SKM-1 treated with dmso at 0.1 percent for 144 hours (cell line): ENCODE data around the gene LRRC4C.
"Not testable (repeated sequence)": the region's sequence is repeated elsewhere in the genome, so short reads cannot be mapped to it uniquely, and the experiment has no call there.

ENCODE experiments used
- DNase-seq: peaks from one replicate; lab custom pipeline; 2025; ENCODE audit not compliant: unreplicated experiment; lab: John Stamatoyannopoulos, UW

The LRRC4C gene

DNA sequence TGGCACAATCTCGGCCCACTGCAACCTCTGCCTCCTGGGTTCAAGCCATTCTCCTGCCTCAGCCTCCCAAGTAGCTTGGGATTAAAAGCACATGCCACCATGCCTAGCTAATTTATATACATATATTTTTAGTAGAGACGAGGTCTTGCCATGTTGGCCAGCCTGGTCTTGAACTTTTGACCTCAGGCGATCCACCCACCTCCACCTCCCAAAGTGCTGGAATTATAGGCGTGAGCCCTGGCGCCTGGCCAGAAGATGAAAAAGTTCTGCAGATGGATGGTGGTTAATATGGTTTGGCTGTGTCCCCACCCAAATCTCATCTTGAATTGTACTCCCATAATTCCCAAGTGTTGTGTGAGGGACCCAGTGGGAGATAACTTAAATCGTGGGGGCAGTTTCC is 937.4 kb downstream of the LRRC4C start:
- not testable (repeated sequence) for DNase-seq

DNA sequence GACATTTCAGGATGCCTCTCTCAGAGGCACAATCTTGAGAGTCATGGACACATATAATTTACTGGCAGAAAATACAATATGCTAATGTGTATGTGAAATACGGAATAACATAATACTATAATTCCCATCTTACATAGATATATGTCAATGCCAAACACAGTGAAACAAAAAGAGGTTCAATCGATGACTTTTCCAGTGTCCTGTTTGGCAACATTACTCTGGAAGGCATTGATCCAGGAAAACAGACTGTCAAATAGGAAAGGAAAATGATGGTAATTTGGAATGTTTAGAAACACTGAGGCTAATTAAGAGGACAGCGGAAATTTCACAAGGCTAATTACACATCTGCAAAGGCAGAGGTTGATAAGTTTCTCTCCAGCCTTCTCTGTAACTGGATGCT is 942.3 kb downstream of the LRRC4C start:
- no peak for DNase-seq

DNA sequence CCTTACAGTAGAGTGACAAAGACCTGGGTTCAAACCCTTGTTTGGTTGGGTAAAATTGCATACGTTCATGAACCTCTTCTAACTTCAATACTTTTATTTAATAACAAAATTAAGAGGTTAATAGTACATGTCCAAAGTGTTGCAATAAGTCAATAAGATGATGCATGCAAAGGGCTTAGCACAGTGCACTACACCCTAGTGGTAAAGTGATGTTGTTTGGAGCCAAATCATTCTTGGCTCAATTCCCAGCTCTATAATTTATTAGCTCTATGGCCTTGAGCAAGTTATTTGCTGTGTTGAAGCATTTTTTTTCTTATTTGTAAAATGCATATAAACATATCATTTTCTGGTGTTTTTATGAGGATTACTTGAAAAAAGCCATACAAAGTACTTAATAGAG is 945.3 kb downstream of the LRRC4C start:
- no peak for DNase-seq

DNA sequence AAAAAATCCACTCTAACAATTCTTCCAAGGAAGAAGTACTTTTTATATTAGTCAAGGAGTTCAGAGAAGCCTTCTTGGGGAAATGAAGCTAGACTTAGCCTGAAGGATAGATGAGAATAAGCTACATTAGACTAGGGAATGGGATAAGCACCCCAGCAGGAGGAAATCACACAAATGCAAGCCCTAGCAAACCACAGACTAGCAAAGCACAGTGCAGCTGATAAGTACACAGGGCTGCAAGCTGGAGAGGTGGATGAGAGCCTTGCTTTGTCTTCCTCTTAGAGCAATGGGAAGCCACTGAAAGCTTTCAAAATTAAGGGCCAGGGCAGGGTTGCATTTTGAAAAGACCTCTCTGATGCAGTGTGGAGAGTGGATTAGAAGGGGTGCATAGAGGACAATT is 946.2 kb downstream of the LRRC4C start:
- DNase-seq, result no peak

DNA sequence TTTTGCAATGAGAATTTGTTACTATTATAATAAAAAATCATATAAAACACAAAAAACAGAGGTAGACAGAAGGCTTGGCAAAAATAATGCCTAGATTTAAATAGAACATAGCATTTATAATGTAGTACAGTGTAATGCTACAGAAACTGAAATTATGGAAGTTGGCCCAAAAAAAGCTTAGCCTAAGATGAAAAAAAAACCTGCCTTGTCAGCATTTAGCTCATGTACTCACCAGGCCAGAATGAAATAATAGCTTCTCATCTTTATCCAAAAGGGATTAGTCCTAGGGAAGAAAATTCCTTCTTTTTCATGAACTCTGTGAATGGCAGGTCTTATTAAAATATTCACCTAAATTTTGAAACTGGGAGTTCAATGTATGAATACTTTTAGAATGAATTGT is 951.1 kb downstream of the LRRC4C start:
- no peak for DNase-seq

DNA sequence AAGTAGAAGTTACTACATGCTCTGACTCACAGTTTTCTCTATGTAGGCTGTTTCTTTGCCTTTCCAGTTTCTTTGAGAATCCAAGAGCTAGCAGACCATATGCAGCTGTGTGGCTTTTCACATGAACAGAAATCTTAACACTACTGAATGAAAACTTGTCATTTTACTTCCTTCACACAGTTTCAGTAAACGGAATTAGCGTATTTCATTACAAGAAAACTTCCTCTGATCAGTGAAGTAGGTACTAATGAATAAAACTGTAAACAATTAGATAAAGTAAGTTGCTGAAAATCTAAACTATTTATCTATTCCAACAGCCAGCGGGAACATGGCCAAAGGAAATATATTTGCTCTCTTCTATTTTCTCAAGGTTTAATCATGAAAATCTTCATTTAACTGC is 953.2 kb downstream of the LRRC4C start:
- DNase-seq, result no peak

DNA sequence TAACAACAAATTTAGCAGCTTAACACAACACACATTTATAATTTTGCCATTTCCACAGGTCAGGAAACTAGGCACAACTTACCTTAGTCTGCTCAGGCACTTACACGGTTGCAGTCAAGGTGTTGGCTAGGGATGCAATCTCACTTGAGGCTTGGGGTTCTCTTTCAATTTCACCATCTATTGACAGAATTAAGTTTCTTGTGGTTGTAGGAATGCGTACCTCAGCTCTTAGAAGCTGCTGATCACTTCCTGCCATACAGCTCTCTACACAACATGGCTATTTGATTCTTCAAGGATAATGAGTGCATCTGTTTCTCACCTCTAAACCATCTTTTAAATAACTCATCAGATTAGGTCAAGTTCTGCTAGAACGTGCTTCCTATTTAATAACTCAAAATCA is 968.1 kb downstream of the LRRC4C start:
- DNase-seq, result no peak

DNA sequence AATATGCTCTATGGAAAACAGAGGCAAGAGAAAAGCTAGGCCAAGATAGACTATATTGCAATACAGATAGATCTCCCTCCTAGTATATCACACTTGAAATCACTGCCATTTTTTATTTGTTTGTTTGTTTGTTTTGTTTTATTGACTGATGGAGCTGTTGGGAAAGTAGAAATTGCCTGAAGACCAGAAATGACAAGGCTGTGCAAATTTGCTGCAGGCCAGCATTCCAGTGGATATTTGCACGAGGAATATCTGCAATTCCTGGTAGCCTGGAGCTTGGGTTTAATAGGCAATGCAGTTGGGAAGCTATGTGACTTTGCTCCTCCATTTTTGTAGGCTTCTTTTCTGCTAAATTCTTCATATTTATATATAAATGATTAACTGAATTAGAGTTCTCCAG is 991.7 kb downstream of the LRRC4C start:
- DNase-seq, result no peak

DNA sequence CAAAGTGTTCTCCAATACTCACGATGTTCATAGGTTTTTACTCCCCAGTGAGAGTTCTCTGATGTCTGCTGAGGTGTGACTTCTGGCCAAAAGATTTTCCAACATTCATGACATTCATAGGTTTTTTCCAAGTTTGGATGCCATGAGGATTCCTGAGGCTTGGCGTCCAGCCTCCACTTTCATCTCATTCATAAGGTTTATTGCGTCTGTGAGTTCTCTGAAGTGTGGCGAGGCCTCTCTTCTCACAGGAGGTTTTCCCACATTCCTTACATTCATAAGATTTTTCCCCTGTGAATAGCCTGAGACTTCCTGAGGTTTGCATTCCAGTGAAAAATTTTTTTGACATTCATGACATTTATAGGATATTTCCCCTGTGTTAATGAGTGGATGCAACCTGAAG is 1014.1 kb downstream of the LRRC4C start:
- DNase-seq, result no peak

DNA sequence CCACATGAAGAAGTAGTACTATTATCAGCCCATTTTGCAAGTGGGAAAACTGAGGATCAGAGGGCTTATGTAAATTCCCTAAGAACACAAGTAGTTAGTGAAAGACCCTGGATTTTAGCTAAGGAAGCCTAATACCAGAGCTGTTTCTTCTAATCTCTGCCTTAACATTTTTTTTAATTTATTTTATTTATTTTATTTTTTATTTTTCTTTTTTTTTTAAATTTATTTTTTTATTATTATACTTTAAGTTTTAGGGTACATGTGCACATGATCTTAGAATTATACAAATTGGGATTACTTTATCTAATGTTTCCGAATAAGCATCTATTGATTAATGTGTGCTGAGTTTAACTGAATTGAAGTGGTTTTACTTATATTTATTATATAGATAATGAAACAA is 1015.3 kb downstream of the LRRC4C start:
- no peak for DNase-seq

DNA sequence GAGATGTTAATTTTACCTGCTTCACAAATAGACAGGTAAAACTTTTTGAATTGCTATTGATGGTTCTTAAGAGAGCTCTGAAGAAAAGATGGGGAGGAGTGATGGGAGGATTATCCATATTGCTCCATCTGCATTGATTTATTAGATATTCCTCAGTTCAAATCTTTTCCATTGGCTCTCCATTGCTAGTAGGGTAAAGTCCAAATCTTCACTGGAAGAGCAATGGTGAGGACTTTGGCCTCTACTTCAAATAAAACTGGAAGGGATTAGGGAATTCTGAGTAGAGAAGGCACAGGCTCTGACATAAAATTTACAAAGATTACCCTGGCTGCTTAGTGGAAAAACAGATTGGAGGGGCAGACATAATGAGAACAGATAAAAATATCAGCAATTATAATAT is 1024.1 kb downstream of the LRRC4C start:
- no peak for DNase-seq

DNA sequence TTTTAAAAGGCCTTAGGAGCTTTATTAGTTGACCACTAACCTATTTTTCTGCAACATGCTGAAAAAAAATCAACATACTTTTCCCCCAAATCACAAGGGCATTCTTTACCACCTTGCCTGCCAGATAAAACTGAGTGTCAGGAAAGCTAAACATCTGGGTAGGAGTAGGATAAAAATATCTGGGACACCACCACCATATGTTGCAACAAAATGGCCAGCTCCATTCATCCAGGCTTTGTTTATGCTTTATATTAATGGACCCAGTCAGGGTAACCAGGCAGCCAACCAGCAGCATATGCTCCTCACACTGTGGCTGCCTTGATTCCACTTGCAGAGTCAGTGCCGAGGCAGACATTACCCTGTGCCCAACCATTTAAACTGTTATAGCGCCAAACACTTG is 1024.5 kb downstream of the LRRC4C start:
- no peak for DNase-seq

DNA sequence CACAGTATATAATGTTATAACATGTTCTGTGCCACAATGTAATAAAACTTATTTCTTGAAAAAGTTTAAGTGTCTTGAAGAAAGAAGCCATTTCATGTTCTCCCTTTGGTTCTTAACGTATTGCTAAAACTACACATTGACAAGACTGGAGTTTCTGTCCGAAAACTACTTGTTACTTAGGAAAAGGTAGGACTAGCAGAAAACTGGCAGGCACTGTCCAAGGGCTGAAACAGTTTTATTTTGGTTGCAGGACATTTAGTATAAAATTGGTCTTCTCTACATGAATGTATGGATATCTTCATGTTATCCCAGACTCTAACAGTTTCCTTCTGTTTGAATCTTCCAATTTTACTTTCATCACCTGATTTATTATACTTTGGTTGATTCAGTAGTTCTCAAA is 1027.1 kb downstream of the LRRC4C start:
- no peak for DNase-seq

DNA sequence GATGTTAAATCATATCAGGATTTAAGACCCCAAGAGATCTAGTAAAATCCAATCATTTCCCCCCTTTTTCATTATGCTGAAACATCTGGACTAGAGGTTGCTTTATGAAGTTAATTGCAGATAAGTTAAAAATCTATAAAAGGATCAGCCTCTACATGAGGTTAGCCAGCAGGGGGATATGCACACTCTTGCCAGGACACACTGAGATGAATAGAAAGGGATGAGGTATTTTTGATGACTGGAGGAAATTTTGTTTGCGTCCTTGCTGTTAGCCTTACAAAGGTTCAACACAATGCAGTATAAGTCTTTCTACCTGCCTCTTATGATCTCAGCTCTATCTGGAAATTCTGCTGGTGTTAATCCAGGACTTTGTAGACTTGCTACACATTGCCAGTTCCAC is 1034.3 kb downstream of the LRRC4C start:
- DNase-seq, result no peak

DNA sequence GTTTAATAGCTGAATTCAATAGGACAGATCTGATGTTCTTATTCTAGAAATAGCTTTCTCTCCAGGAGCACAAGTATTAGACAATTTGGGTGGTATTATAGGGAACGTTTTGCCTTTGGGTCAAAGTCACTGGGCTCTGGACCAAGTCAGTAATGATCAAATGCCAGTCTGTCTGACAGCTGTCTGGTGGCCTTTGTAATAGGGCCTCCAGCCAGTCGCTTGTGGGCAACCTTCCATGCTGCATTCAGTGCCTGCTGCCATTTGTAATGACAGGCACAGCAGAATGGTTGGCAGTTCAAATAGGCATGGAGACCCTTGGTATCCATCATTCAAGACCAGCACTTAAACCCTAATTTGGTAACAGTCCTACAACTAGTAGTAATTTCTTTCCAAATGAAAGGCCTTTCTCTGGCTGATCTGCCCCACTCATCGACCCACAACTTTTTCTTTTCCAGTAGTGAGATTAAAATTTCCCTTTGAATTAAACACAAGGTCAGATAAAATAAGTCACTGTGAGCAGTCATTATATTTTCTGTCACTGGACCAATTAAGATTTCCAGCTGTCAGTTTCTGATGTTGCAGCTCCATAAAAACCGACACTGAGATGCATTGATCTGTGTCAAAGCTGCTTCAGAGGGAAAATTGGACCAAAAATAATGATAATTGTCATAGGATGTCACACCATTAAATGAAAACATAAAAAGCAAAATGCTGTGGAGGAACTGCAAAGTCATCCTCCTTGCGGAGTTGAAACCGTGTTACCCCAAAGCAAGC is 1038.1 kb downstream of the LRRC4C start:
- no peak for DNase-seq

DNA sequence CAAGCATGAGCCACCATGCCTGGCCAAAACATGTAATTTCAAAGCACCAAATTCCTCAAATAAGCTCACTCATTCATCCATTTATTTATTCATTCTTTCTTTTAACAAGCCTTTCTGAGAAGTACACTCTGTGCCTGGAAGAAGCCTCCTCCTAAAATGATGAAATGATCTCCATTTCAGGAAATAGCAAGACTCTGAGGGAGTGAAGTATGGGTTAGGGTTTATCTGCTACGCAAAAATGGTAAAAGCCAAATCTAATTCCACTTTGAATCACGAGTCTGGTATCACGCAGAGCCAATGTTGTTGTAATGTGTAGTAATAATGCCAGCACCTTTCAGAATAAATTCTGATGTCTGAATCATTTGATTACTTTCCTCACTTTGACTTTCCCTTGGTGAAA is 1041.8 kb downstream of the LRRC4C start:
- DNase-seq, result no peak

DNA sequence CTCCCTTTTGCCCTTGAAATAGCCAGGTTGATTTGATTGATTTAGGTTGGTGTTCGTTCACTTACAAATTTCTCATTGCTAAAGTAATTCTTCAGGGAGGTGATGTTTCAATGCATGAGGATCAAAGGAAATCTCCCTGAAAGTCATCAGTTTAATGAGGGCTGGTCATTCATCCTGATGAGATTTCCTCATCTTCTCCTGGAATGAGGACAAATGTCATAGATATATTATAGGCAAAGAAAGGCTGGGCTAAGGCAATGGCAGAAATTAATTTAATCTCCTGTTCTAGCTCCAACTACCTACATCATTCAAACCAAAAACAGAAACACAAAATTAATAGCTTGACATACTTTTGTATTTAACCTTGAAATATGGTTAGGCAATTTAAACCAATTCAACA is 1052.1 kb downstream of the LRRC4C start:
- no peak for DNase-seq

DNA sequence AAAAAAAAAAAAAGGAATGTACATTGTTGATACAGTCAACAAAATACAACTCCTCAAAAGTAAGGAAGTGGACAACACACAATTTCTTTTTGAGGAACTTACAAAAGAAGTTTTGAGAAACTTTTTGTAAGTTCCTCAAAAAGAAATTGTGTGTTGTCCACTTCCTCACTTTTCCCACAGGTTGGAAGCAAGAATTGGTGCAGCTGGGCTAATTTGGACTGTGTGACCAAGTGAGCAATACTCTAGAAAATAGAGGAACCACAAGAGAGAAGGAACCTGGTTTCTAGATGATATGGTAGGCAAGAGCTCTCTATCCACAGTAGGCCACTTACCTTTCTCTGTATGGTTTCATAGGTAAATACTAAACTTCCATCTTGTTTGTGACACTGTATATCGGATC is 1053.8 kb downstream of the LRRC4C start:
- DNase-seq, result peak; percentile 94

DNA sequence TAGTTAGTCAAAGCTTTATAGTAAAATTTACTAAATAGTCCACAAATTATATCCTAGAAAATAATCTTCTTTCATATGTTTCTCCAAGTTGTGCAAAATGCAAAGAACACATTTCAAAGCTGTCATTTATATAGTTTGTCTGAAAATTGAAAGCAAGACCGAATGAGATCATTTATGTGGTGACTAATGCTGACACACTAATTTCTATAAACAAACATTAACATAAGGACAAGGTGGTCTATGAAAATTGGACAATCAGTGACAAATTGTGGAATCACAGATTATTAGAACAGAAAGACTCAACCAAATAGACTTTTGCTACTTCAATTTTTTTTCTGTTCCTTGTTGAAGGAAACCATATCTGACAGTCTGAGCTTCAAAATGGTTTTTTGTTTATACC is 1056.1 kb downstream of the LRRC4C start:
- no peak for DNase-seq

DNA sequence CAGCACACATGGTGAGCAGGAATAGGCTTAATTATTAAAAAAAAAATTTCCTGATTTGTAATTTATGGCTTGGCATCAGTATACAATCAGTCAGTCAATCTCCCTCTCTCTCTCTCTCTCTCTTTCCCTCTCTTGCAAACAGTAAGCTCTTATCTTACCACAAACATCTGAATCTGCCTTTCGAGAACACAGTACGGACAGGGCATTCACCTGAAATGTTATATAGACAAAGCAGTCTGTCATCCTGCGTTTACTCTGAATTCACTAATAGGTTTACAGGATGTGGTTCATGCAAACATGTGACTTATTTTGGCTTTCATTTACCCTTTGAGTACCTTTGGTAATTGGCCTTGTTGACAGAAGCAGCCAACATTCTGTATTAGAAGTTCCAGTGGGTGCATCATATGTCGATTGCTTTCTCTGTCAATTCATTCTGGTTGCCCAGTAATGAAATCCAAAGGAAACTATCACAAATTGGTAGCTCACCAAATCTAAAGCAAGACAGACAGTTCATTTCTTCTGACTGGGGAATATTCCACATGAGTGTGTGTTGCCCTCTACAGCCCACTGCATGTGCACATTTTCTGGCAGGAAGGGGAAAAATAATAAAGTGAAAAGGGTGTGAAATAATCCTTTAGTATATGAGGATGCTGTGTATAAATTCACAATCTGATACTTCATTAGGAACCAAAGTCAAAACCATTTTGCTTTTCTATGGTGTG is 1058.2 kb downstream of the LRRC4C start:
- no peak for DNase-seq

DNA sequence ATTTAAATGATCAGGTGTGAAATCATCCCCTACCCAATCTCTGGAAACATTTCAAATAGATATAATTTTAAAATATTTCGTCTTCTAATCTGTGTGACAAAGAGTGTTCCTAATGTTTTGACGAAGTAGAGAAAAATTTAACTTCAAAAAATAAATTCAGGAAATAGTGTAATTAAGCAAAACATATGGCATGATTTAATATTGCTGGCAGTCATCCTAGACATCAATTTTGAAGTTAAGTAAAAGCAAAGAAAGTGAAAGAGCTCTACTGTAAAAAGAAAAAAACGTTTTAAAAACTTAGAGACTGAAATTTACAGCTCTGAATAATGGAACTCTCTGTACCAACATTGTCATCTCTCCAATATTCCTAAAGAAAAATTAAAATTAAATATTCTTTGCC is 1062.3 kb downstream of the LRRC4C start:
- DNase-seq, result no peak

DNA sequence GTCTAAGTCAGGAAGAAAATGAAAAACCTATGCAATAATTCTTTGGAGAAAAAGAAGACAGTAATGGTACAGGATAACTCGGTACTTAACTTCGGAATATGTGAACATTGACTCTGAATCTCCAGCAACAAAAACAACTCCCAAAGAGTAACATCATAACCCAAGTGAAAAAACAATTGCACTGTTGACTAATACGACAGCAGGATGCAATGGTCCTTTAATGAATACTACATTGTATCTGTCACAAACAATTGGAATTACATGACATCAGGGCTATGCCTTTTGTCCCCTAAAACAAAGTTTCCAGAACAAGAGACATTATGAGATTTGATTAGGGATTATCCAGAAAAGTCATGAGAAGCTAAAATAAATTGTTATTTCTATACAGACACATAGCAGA is 1065.9 kb downstream of the LRRC4C start:
- DNase-seq, result no peak

DNA sequence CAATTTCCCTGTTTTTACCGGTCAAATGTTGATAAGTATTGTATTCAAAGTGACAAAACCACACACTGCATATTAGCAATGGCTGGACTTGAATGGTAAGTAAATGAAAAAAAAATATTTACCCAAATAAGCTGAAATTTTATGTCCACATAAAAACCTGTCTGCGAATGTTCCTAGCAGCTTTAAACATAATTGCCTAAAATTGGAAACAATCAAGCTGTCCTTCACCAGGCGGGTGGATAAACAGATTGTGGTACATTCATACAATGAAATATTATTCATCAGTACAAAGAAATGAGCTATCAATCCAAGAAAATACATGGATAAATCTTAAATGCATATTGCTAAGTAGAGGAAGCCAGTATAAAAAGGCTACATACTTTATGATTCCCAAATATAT is 1067.8 kb downstream of the LRRC4C start:
- no peak for DNase-seq
